Fibroblast of the aortic adventitia (primary cell): ENCODE results near the gene HHAT. TPM values are rescaled to one million over a fixed set of nuclear protein-coding genes. Genes with fewer than 3 reads are reported as not detected.
"Not testable (repeated sequence)": the region's sequence is repeated elsewhere in the genome, so short reads cannot be mapped to it uniquely, and the experiment has no call there.

Experiments
- DNase-seq: peaks from one replicate; pipeline ENCODE4 v3.0.0-alpha.2; 2010; ENCODE audit warnings: low read depth
- H3K4me3 ChIP-seq: 2 replicates; pipeline ENCODE4 v1.5.1; 2011; ENCODE audit warnings: low read depth, mild to moderate bottlenecking, control low read depth, low read length, moderate library complexity
- total RNA-seq: library from RNA; depleted of rRNA; stranded (reverse); fragments of >200 nt; gene quantifications from 2 replicates; pipeline ENCODE4 v1.2.3, GENCODE V29; 2012; ENCODE audit warnings: low replicate concordance
- TF ChIP-seq, protein P1 (sequence below): IDR thresholded peaks from 2 replicates; pipeline ENCODE4 v1.5.1; 2011; ENCODE audit warnings: mild to moderate bottlenecking, low read length, control low read depth, inconsistent platforms; ENCODE audit not compliant: insufficient read depth

The HHAT gene
- total RNA-seq, 1 donor, result 8.5 TPM

DNA sequence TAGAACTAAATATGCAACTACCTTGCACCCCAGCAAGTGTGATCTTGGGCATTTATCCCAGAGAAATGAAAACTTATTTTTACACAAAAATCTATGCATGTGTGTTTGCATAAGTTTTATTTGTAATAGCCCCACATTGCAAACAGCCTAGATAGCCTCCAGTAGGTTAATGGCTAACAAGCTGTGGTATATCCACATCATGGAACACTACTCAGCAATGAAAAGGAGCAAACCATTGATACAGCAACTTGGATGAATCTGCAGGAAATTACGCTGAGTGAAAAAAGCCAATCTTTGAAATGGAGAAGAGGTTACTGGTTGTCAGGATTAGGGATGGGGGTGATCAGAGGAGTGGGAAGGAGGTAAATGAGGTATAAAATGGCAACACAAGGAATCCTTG is 67.8 kb downstream of the HHAT start:
- H3K4me3 ChIP-seq, result no peak overlapping the region
- TF ChIP-seq, protein P1, sequence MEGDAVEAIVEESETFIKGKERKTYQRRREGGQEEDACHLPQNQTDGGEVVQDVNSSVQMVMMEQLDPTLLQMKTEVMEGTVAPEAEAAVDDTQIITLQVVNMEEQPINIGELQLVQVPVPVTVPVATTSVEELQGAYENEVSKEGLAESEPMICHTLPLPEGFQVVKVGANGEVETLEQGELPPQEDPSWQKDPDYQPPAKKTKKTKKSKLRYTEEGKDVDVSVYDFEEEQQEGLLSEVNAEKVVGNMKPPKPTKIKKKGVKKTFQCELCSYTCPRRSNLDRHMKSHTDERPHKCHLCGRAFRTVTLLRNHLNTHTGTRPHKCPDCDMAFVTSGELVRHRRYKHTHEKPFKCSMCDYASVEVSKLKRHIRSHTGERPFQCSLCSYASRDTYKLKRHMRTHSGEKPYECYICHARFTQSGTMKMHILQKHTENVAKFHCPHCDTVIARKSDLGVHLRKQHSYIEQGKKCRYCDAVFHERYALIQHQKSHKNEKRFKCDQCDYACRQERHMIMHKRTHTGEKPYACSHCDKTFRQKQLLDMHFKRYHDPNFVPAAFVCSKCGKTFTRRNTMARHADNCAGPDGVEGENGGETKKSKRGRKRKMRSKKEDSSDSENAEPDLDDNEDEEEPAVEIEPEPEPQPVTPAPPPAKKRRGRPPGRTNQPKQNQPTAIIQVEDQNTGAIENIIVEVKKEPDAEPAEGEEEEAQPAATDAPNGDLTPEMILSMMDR, result no peak
- no peak for DNase-seq

DNA sequence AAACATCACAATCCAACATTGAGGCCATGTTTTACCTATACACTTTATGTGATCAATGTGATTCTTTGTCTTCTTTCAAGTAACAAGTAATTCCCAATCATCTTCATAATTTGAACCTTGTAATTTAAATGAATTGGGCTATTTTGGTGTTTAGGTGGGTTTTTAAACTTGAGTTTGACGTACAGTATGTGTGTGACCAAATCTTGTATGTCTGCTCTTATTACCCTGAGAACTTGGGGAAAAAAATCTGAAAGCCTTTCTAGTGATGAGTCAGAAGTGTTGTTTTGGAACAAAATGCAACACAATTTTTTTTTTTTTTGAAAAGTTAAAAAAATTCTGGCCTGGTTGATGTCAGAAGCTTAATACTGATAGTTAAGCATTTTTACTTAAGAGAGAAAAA is 68.5 kb downstream of the HHAT start:
- H3K4me3 ChIP-seq, result no peak overlapping the region
- TF ChIP-seq, protein P1, result no peak
- DNase-seq, result peak; percentile 34

DNA sequence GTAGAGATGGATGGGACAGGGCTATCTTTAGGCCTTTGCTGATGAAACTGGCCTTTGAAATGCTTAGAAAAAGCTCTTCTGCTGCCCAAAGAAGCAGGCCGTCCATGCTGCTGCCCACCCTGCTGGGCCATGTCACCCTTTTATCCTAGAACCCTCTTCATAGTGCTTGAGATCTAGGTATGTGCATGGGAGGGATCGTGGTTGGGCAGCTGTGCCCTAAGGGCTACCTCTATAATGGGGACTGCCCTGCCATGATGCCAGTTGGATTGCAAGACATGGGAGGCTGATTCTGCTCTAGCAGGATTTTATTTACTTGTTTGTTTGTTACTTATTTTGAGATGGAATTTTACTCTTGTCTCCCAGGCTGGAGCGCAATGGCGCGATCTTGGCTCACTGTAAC is 69.0 kb downstream of the HHAT start:
- no peak overlapping the region for H3K4me3 ChIP-seq
- TF ChIP-seq, protein P1, result no peak
- no peak for DNase-seq

DNA sequence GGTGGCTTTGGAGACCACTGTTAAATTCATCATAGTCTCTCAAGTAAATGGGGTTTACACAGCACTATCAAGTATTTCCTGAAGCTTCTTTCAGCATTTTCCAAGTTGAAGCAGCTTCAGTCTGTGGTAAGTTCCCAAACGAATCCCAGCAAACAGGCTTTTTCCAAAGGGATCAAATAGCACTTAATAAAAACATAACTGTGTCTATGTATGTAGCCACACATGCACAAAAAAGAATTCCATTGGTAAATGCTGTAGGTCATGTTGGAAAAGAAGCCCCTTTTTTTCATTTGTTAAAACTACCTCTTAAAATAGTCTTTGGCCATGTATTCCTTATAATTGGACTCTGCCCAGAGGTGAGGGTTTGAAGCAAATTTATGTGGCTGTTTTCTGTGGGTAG is 69.8 kb downstream of the HHAT start:
- no peak overlapping the region for H3K4me3 ChIP-seq
- TF ChIP-seq, protein P1, result no peak
- DNase-seq, result no peak

DNA sequence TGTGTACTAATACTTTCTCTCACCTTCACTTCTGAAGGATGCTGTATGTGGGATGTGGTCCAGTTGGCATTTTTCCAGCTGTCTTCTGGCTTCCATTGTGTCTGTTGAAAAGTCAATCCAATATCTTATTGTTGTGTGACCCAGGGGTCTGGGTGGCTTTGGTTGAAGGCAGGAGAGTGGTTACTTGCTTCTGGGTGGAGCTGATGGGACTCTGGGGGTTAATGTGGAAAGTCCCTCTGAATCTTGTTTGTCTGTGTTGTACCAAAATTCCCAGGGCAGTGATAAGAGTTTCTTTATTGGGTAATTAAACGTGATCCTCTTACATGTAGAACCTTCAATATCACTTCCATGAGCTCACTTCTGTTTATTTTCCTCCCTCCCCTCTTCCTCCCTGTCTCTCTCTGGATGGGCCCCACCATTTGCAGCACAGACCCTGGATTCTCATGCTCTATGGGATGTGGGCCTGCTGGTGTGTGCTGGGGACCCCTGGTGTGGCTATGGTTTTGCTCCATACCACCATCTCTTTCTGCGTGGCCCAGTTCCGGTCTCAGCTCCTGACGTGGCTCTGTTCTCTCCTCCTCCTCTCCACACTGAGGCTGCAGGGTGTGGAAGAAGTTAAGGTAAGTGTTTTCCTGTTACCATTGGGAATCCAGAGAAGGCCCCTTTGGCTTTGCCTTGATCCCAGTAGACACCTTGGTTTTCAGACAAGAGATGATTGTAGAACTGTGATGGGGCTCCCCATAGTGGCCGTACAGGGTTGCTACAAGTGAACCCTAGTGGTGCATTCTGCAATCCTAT is 71.5 kb downstream of the HHAT start:
- TF ChIP-seq, protein P1, result peak; percentile 88
- peak; percentile 76 for DNase-seq
- H3K4me3 ChIP-seq, result no peak overlapping the region

DNA sequence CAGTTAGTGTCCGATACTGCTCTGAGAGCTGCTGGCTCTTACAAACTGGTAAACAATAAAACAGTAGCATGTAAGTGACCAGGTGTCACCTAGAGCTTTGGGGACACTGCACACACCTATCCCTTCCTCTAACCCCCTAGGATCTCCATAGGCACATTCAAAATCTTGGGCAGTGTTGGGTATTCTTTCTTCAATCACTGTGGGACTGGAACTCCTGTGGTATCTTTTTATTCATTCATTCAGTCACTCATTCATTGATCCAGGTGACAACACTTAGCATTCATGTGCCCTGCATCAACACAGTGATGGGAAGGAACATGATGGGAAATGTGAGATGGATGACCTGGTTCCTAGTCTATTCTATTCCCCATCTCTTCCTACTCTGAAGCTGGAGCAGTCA is 73.9 kb downstream of the HHAT start:
- no peak for DNase-seq
- H3K4me3 ChIP-seq, result no peak overlapping the region
- TF ChIP-seq, protein P1, result no peak

DNA sequence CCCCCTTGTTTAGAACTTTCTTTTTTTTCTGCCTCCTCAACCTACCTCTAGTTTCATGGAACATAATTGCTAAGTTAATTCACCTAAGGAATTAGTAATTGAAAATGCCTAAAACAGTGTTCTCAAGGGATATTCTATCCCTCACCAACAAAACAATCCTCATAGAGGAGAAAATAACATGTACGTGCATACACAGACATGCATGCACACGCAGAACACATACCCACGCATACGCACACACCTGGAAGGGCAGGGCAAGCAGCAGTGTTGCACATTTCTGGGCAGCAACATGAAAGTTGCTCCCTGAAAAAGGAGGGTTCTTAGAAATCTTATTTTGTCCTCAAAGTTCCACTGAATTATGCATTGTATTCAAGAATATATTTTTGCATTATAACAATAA is 76.6 kb downstream of the HHAT start:
- TF ChIP-seq, protein P1, result no peak
- DNase-seq, result no peak
- H3K4me3 ChIP-seq, result no peak overlapping the region

DNA sequence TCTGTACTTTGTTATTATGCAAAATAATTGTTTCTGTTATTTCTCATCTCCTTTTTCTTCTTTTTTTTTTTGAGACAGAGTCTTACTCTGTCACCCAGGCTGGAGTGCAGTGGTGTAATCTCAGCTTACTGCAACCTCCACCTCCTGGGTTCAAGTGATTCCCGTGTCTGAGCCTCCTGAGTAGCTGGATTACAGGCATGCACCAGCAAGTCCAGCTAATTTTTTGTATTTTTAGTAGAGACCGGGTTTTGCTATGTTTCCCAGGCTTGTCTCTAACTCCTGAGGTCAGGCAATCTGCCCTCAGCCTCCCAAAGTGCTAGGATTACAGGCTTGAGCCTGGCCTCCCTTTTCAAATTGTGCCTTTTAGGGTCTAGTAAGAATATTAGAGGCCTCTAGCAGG is 77.6 kb downstream of the HHAT start:
- H3K4me3 ChIP-seq, DNase-seq: not testable (repeated sequence)
